Measurements from ENCODE around the gene LRP2.

- TF ChIP-seq CTCF (IDR thresholded peaks at IDR 0.05) (no peak), POLR2AphosphoS5 (IDR thresholded peaks at IDR 0.05) (no peak), POLR2A (IDR thresholded peaks at IDR 0.05) (no peak), EP300 (IDR thresholded peaks at IDR 0.05) (no peak)
These were observed 187.2 kb downstream of the LRP2 start for GRCh38 chr2:169175112-169175511.
